B cell (primary cell): ENCODE results near the gene DUS2. TPM values are rescaled to one million over a fixed set of nuclear protein-coding genes. Genes with fewer than 3 reads are reported as not detected.

Source experiments
- ATAC-seq: fragments of 200-7000 bp; cut with Tn5 transposase; one replicate; pipeline ENCODE4 v1.10.0; 2021; ENCODE audit warnings: low read depth, mild to moderate bottlenecking, moderate number of reproducible peaks, moderate library complexity
- CTCF ChIA-PET: fragments of 350-600 bp; sonication (Branson Sonifier 250); formaldehyde crosslinking; loops from one replicate; lab custom pipeline; 2021; ENCODE audit warnings: antibody characterized with exemption, inconsistent platforms; lab: Charles Lee
- POLR2A ChIA-PET: fragments of 350-600 bp; sonication (Branson Sonifier 250); formaldehyde crosslinking; loops from one replicate; lab custom pipeline; 2021; ENCODE audit warnings: antibody characterized with exemption; lab: Charles Lee
- DNase-seq: peaks from one replicate; pipeline ENCODE4 v3.0.0; 2013
- H2AFZ ChIP-seq: 2 replicates; pipeline ENCODE4 v1.6.1; 2012; ENCODE audit warnings: mild to moderate bottlenecking, low read depth, low read length; ENCODE audit not compliant: insufficient read depth, poor library complexity, severe bottlenecking
- H3K27ac ChIP-seq, 2 donors: 1 replicate in 1 of 2; 2 replicates in 1 of 2; pipeline ENCODE4 v1.5.1; 2012 to 2013; ENCODE audit warnings: low read length in 2 of 2, mild to moderate bottlenecking in 2 of 2, moderate library complexity in 1 of 2
- H3K27me3 ChIP-seq, 4 experiments: fragments of 200-600 bp in 1 of 4; sonication (generic) in 1 of 4; replicated peaks in 1 of 4; 1 replicate in 2 of 4; 2 replicates in 2 of 4; pipeline versions ENCODE4 v1.6.1 to v1.7.0; 2013 to 2016; ENCODE audit warnings: low read length in 3 of 4, mild to moderate bottlenecking in 2 of 4, mixed read lengths in 1 of 4, moderate library complexity in 1 of 4; ENCODE audit not compliant: insufficient read depth in 4 of 4, control insufficient read depth in 3 of 4; ENCODE audit errors: control extremely low read depth in 1 of 4
- H3K36me3 ChIP-seq, 2 experiments: replicated peaks in 1 of 2; 1 replicate in 1 of 2; 2 replicates in 1 of 2; pipeline versions ENCODE4 v1.6.1 to v1.7.1; 2013; ENCODE audit warnings: low read length in 1 of 2; ENCODE audit not compliant: insufficient read depth in 2 of 2, control insufficient read depth in 1 of 2; ENCODE audit errors: control extremely low read depth in 1 of 2, extremely low read depth in 1 of 2
- H3K4me1 ChIP-seq, 2 donors: fragments of 200-600 bp in 1 of 2; sonication (generic) in 1 of 2; 1 replicate in 1 of 2; 2 replicates in 1 of 2; pipeline versions ENCODE4 v1.5.1 to v1.6.1; 2013 to 2017; ENCODE audit warnings: low read length in 2 of 2; ENCODE audit not compliant: control insufficient read depth in 2 of 2, insufficient read depth in 2 of 2
- H3K4me2 ChIP-seq: replicated peaks from 2 replicates; pipeline ENCODE3; 2012; ENCODE audit warnings: mild to moderate bottlenecking, low read depth, low read length; ENCODE audit not compliant: poor library complexity, severe bottlenecking
- H3K4me3 ChIP-seq, 5 experiments: fragments of 200-600 bp in 1 of 5; sonication (generic) in 1 of 5; 1 replicate in 3 of 5; 2 replicates in 2 of 5; pipeline versions ENCODE4 v1.5.1 to v1.7.0; 2011 to 2016; ENCODE audit warnings: low read length in 4 of 5, mild to moderate bottlenecking in 4 of 5, low read depth in 2 of 5, control low read depth in 1 of 5, moderate library complexity in 1 of 5; ENCODE audit not compliant: insufficient read depth in 1 of 5; ENCODE audit errors: control extremely low read depth in 1 of 5, extremely low read depth in 1 of 5
- H3K79me2 ChIP-seq: fragments of 200-600 bp; sonication (generic); one replicate; pipeline ENCODE4 v1.6.0; 2016; ENCODE audit warnings: low read length; ENCODE audit not compliant: control insufficient read depth, insufficient read depth
- H3K9ac ChIP-seq: fragments of 200-600 bp; sonication (generic); 2 replicates; pipeline ENCODE4 v1.6.1; 2017; ENCODE audit warnings: mild to moderate bottlenecking, low read length, moderate library complexity
- H3K9me3 ChIP-seq, 3 donors: one replicate each; pipeline versions ENCODE4 v1.6.1 to v1.7.1; 2013; ENCODE audit warnings: low read length in 2 of 3; ENCODE audit not compliant: control insufficient read depth in 2 of 3, insufficient read depth in 1 of 3; ENCODE audit errors: control extremely low read depth in 1 of 3
- H4K20me1 ChIP-seq: 2 replicates; pipeline ENCODE4 v1.6.0; 2012; ENCODE audit warnings: mild to moderate bottlenecking, low read length; ENCODE audit not compliant: insufficient read depth, control insufficient read depth, poor library complexity, severe bottlenecking
- H3K27ac Mint-ChIP-seq: one replicate; pipeline ENCODE4 v1.8.0; 2021; ENCODE audit warnings: mixed read lengths
- H3K27me3 Mint-ChIP-seq: one replicate; pipeline ENCODE4 v1.8.0; 2021; ENCODE audit warnings: mixed read lengths
- H3K4me1 Mint-ChIP-seq: one replicate; pipeline ENCODE4 v1.8.0; 2021; ENCODE audit warnings: mixed read lengths
- H3K4me3 Mint-ChIP-seq: one replicate; pipeline ENCODE4 v1.8.0; 2021; ENCODE audit warnings: mixed read lengths
- H3K9me3 Mint-ChIP-seq: one replicate; pipeline ENCODE4 v1.8.0; 2022; ENCODE audit warnings: mixed read lengths; ENCODE audit not compliant: insufficient read depth
- EZH2 ChIP-seq: IDR thresholded peaks from 2 replicates; pipeline ENCODE4 v1.6.1; 2012; ENCODE audit warnings: borderline replicate concordance, low read depth, mild to moderate bottlenecking, moderate library complexity, low read length; ENCODE audit not compliant: insufficient read depth, poor library complexity, severe bottlenecking
- WGBS: methylation state at CpG from one replicate; pipeline ENCODE4 v1.1.5; 2013; ENCODE audit warnings: missing lambda C conversion rate; ENCODE audit not compliant: insufficient coverage; 5-methylcytosine and 5-hydroxymethylcytosine counted together
- intact Hi-C: fragments of 100-400 bp; cut with micrococcal nuclease; formaldehyde crosslinking; loops from one replicate; pipeline ENCODE4 v1.10.0; 2022
- polyA plus RNA-seq: library from polyadenylated mRNA; depleted of rRNA; stranded (reverse); fragments of >200 nt; gene quantifications from 2 replicates; pipeline ENCODE4 v1.2.3, GENCODE V29; 2012
- total RNA-seq, 2 donors: library from RNA; stranded (reverse); fragments of 120-200 nt in 1 of 2; gene quantifications; 1 replicate in 1 of 2; 2 replicates in 1 of 2; pipeline versions ENCODE4 v1.2.3 to v1.2.4, GENCODE V29; 2013 to 2022
- TF ChIP-seq, protein P1 (sequence below): fragments of 200-600 bp; IDR thresholded peaks from one replicate; pipeline ENCODE4 v1.8.0; 2022; ENCODE audit warnings: antibody characterized with exemption, mild to moderate bottlenecking

The DUS2 gene
- total and polyA plus RNA-seq, 2 donors (not counting 1 experiment from before 2014, with no cell fraction given): 61.1 to 93.0 TPM

GRCh38 chr16:68062910-68063393, 39.9 kb downstream of the DUS2 start:
- Mint-ChIP-seq H3K9me3 (no peaks in the 10 kb centered on the region), H3K27me3 (no peaks in the 10 kb centered on the region), H3K4me1 (peaks cover 15% of the 10 kb centered on the region), H3K4me3 (no peak overlapping the region), H3K27ac (no peak overlapping the region)
- no peaks in the 10 kb centered on the region for H3K27me3 ChIP-seq
- H3K9me3 ChIP-seq: no peaks in the 10 kb centered on the region
- H3K27ac ChIP-seq: no peak overlapping the region
- H4K20me1 ChIP-seq: peaks cover 44% of the 10 kb centered on the region
- peaks cover 18 to 67% of the 10 kb centered on the region in 2 experiments for H3K36me3 ChIP-seq
- no peak overlapping the region for H3K4me3 ChIP-seq
- POLR2A ChIA-PET: interaction anchor here (0.6 kb wide), 1 partner anchor 57 kb away, joined by 5 read pairs; no protein-coding TSS in a partner anchor
- intact Hi-C loops: no loop called here
- H3K79me2 ChIP-seq: peaks cover 26% of the 10 kb centered on the region
- H2AFZ ChIP-seq: no peak overlapping the region
- TF ChIP-seq EZH2: no peak
- TF ChIP-seq, protein P1, sequence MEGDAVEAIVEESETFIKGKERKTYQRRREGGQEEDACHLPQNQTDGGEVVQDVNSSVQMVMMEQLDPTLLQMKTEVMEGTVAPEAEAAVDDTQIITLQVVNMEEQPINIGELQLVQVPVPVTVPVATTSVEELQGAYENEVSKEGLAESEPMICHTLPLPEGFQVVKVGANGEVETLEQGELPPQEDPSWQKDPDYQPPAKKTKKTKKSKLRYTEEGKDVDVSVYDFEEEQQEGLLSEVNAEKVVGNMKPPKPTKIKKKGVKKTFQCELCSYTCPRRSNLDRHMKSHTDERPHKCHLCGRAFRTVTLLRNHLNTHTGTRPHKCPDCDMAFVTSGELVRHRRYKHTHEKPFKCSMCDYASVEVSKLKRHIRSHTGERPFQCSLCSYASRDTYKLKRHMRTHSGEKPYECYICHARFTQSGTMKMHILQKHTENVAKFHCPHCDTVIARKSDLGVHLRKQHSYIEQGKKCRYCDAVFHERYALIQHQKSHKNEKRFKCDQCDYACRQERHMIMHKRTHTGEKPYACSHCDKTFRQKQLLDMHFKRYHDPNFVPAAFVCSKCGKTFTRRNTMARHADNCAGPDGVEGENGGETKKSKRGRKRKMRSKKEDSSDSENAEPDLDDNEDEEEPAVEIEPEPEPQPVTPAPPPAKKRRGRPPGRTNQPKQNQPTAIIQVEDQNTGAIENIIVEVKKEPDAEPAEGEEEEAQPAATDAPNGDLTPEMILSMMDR: no peak
- H3K4me1 ChIP-seq: peaks cover 3 to 15% of the 10 kb centered on the region in 2 donors
- CTCF ChIA-PET: interaction anchor here (0.6 to 14.0 kb wide), 6 partner anchors 20 to 243 kb away, joined by 3 to 242 read pairs (median 6); partner anchors contain the start of genes NFATC3 and NRN1L
- ATAC-seq (no peak), DNase-seq (no peak)
- H3K4me2 ChIP-seq: no peak overlapping the region
- 90% methylated on average over 2 of the region's 4 CpGs for WGBS
- H3K9ac ChIP-seq: no peak overlapping the region

GRCh38 chr16:68064791-68065365, 41.8 kb downstream of the DUS2 start:
- WGBS: 13% methylated on average over 1 of the region's 2 CpGs
- peak overlapping the region; percentile 10 for H3K4me2 ChIP-seq

More at GRCh38 chr16:68064791-68065365, 41.8 kb downstream of the DUS2 start:
- ATAC-seq (peak; percentile 93), DNase-seq (peak; percentile 74)
- Histone ChIP-seq H3K9ac (no peak overlapping the region), H3K36me3 (peaks cover 16 to 60% of the 10 kb centered on the region in 2 experiments), H2AFZ (no peak overlapping the region), H3K9me3 (no peaks in the 10 kb centered on the region), H3K79me2 (peaks cover 24% of the 10 kb centered on the region), H3K27ac (no peak overlapping the region), H3K27me3 (no peaks in the 10 kb centered on the region), H4K20me1 (peaks cover 42% of the 10 kb centered on the region), H3K4me3 (no peak overlapping the region), H3K4me1 (peaks cover 9 to 22% of the 10 kb centered on the region in 2 donors)
- peaks cover 23% of the 10 kb centered on the region for H3K4me1 Mint-ChIP-seq
- H3K4me3 Mint-ChIP-seq: no peak overlapping the region
- CTCF ChIA-PET: interaction anchor here (0.6 to 14.0 kb wide), 18 partner anchors 10 to 392 kb away, joined by 3 to 242 read pairs (median 6); partner anchors contain the start of genes NFATC3, NRN1L and PSMB10
- no peaks in the 10 kb centered on the region for H3K9me3 Mint-ChIP-seq
- H3K27ac Mint-ChIP-seq: peak overlapping the region; percentile 33
- no peaks in the 10 kb centered on the region for H3K27me3 Mint-ChIP-seq
- POLR2A ChIA-PET: interaction anchor here (0.7 to 2.0 kb wide), 4 partner anchors 19 to 192 kb away, joined by 3 to 6 read pairs (median 6); partner anchors contain the start of genes DUS2 and EDC4
- no peak for TF ChIP-seq EZH2
- TF ChIP-seq, protein P1: peak; percentile 90
- intact Hi-C loops: loop anchor here (1.0 kb wide), 4 partner anchors 164 to 393 kb away; no protein-coding TSS in a partner anchor
